HG03575 (cell line): ENCODE measurements around the gene SON.

Experiments
- ATAC-seq: cut with Tn5 transposase; IDR thresholded peaks from one replicate; pipeline ENCODE4 v1.9.1; 2021; ENCODE audit not compliant: unreplicated experiment, insufficient number of reproducible peaks, low FRiP score; ENCODE audit errors: extremely low read depth

Gene SON

DNA sequence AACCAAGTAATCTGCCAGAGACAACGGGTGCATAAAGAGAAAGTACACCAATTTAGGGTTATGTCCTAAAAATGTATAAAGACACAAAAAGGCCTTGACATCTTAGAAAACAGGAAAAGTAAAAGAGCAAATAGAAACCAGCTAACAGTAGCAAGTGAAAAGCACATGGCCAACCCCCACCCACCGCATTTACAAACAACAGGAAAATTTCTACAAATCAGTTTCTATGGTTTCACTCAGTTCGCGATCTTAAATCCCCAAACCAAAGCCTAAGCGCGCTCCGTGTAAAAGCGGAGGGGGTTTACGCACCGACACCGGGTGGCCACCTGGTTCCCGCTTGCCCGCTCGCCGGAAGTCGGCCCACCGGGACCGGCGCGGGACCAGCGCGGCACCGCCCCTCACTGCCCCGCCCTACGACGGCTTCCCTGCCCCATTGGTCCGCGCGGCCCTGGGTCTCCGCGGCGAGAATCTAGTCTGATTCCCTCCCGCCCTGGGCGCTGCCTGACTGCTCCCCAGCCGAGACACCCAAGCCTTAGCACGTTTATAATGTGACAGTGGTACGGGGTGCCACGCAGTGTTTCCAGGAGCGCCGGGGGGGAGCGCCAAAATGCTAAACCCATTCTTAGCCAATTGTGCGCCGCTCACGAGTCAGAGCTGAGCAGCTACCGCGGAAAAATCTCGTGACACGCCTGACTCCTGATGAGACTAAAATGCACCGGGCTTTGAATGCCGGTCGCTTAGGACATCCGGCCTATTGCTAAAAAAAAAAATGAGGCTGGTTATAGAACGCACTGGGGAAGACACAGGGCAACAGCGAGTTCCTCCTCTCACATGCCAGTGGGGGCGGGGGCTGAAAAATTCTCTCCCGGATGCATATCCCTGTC is 840 bp upstream of the SON start, which contains the start of gene GART:
Gene GART, minus strand, starts transcription at position 362 of the 884 bp plus-strand sequence. CDS start 2,802 bp downstream, outside the sequence.
- peak; percentile 22 for ATAC-seq

- no peak for ATAC-seq
Measured at GRCh38 chr21:33543505-33544129, 779 bp downstream of the SON start.

DNA sequence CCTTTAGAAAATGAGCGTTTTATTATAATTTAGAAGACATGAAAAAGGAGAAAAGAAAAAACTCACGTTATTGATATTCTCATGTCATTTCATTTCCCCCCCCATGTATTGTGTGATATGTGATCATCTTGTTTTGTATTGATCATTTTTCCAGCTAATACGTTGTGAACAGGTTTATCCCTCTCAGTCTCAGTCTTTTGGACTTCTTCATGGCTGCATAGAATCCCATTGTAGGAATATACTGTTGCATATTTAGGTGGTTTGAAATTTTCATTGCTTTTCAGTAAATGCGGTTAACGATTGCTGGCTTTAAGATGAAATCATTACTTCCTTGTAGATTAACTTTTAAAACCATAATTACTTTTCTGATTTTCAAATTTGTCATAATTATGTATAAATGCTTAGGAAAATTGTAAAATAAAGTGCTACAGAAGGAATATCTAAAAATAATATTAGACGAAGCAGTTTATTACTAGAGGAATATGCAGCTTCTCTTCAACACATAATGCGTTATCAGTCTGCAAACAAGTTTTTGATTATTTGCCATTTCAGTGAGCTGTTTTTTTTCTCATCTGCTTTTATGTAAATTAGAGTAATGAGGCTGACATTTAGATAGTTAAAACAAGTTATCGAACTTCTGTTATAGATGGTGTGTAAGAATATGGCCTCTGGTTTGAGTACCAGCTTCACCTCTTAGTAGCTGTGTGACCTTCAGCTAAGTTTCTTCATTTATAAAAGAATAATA is 1.8 kb downstream of the SON start:
- ATAC-seq: no peak

GRCh38 chr21:33546086-33546485 is 3.2 kb downstream of the SON start:
- no peak for ATAC-seq

GRCh38 chr21:33549848-33550771 is 7.3 kb downstream of the SON start:
- ATAC-seq: no peak

DNA sequence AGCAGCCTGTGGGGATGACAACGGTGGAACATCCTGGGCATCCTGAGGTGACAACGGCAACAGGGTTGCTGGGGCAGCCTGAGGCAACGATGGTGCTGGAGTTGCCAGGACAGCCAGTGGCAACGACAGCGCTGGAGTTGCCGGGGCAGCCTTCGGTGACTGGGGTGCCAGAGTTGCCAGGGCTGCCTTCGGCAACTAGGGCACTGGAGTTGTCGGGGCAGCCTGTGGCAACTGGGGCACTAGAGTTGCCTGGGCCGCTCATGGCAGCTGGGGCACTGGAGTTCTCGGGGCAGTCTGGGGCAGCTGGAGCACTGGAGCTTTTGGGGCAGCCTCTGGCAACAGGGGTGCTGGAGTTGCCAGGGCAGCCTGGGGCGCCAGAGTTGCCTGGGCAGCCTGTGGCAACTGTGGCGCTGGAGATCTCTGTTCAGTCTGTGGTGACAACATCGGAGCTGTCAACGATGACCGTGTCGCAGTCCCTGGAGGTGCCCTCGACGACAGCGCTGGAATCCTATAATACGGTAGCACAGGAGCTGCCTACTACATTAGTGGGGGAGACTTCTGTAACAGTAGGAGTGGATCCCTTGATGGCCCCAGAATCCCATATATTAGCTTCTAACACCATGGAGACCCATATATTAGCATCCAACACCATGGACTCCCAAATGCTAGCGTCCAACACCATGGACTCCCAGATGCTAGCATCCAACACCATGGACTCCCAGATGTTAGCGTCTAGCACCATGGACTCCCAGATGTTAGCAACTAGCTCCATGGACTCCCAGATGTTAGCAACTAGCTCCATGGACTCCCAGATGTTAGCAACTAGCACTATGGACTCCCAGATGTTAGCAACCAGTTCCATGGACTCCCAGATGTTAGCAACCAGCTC is 8.2 kb downstream of the SON start:
- no peak for ATAC-seq

DNA sequence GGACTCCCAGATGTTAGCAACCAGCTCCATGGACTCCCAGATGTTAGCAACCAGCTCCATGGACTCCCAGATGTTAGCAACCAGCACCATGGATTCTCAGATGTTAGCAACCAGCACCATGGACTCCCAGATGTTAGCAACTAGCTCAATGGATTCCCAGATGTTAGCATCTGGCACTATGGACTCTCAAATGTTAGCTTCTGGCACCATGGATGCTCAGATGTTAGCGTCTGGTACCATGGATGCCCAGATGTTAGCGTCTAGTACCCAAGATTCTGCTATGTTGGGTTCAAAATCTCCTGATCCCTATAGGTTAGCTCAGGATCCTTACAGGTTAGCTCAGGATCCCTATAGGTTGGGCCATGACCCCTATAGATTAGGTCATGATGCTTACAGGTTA is 8.8 kb downstream of the SON start:
- no peak for ATAC-seq

GRCh38 chr21:33552093-33552998 is 9.5 kb downstream of the SON start:
- no peak for ATAC-seq

DNA sequence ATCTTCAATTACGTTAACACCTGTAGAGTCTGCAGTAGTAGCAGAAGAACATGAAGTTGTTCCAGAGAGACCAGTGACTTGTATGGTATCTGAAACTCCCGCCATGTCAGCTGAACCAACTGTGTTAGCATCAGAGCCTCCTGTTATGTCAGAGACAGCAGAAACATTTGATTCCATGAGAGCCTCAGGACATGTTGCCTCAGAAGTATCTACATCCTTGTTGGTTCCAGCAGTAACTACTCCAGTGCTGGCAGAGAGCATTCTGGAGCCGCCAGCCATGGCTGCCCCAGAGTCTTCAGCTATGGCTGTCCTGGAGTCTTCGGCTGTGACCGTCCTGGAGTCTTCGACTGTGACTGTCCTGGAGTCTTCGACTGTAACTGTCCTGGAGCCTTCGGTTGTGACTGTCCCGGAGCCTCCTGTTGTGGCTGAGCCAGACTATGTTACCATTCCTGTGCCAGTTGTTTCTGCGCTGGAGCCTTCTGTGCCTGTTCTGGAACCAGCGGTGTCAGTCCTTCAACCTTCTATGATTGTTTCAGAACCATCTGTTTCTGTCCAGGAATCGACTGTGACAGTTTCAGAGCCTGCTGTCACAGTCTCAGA is 10.3 kb downstream of the SON start:
- no peak for ATAC-seq

DNA sequence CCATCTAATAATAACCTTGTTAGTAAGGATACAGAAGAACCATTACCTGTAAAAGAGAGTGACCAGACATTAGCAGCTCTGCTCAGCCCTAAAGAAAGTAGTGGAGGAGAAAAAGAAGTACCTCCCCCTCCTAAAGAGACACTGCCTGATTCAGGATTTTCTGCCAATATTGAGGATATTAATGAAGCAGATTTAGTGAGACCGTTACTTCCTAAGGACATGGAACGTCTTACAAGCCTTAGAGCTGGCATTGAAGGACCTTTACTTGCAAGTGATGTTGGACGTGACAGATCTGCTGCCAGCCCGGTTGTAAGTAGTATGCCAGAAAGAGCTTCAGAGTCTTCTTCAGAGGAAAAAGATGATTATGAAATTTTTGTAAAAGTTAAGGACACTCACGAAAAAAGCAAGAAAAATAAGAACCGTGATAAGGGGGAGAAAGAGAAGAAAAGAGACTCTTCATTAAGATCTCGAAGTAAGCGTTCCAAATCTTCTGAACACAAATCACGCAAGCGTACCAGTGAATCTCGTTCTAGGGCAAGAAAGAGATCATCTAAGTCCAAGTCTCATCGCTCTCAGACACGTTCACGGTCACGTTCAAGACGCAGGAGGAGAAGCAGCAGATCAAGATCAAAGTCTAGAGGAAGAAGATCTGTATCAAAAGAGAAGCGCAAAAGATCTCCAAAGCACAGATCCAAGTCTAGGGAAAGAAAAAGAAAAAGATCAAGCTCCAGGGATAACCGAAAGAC is 11.6 kb downstream of the SON start:
- ATAC-seq: no peak

- ATAC-seq: no peak
Measured at GRCh38 chr21:33554982-33555344, 12.1 kb downstream of the SON start.

DNA sequence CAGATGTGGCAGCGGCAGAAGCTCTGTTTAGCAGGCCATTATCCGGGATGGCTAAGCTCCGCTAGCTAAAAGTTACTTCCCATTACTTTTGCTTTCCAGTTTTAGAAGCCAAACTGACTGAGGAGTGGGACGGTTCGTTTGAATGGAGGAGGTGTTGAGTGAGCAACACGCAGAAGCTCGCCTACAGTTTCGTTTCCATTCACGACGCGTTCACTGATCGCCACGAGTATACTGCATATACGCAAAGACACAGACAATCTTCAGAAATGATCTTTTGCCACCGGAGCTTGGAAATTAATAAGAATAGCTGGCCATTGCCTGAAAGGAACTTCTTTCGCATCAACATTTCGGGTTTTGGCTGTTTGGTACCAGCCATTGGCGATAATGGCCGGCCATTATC is 14.6 kb downstream of the SON start:
- ATAC-seq: no peak

- ATAC-seq: no peak
Measured at GRCh38 chr21:33558777-33559421, 16.1 kb downstream of the SON start.

- ATAC-seq: no peak
Measured at GRCh38 chr21:33559813-33560212, 17.0 kb downstream of the SON start.

- no peak for ATAC-seq
Measured at GRCh38 chr21:33560965-33561364, 18.1 kb downstream of the SON start.
